Smooth muscle cell of the umbilical artery (primary cell): ENCODE data around the gene NDUFV1. TPM values are rescaled to one million over a fixed set of nuclear protein-coding genes. Genes with fewer than 3 reads are reported as not detected.

Experiments
- total RNA-seq: library from RNA; depleted of rRNA; stranded (reverse); fragments of >200 nt; gene quantifications from 2 replicates; pipeline ENCODE4 v1.2.3, GENCODE V29; 2014

Gene NDUFV1
- total RNA-seq, result 127 and 147 TPM in 2 replicates

DNA sequence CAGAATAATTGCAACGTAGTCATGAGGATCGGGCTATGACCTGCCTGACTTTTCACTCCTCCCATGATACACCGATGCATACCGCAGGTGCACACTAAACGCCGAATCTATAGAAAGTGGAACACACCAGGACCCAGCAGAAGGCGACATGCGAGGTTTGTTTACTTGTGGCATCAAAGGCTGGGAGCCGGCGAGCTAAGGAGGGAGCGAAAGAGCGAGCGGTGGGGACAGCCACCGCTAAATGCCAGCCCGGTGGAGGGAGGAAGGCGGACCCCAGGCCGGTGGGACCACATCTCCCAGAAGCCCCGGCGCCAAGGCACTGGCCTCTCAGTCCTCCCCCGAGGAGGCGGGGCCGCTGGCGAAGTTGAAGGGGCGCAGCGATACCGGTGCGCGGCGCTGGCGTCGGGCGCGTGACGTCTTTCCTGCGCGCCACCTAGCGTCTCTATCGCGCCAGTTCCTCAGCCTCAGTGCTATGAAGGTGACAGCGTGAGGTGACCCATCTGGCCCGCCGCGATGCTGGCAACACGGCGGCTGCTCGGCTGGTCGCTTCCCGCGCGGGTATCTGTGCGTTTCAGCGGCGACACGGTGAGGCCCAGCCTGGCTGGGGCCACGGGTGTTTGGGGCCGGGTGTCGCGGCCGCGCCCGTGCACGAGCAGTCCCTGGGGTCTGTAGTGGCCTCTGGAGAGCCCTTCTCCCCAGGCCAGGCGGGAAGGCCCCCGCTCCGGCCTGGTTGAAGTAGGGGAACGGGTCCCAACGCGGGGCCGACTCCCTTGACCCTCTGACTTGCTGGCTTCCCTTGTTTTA lies at the start of gene NDUFV1:
TSS of gene NDUFV1 (plus strand) at position 445 of the 804 bp plus-strand sequence. CDS start at position 514, 69 bp downstream.

DNA sequence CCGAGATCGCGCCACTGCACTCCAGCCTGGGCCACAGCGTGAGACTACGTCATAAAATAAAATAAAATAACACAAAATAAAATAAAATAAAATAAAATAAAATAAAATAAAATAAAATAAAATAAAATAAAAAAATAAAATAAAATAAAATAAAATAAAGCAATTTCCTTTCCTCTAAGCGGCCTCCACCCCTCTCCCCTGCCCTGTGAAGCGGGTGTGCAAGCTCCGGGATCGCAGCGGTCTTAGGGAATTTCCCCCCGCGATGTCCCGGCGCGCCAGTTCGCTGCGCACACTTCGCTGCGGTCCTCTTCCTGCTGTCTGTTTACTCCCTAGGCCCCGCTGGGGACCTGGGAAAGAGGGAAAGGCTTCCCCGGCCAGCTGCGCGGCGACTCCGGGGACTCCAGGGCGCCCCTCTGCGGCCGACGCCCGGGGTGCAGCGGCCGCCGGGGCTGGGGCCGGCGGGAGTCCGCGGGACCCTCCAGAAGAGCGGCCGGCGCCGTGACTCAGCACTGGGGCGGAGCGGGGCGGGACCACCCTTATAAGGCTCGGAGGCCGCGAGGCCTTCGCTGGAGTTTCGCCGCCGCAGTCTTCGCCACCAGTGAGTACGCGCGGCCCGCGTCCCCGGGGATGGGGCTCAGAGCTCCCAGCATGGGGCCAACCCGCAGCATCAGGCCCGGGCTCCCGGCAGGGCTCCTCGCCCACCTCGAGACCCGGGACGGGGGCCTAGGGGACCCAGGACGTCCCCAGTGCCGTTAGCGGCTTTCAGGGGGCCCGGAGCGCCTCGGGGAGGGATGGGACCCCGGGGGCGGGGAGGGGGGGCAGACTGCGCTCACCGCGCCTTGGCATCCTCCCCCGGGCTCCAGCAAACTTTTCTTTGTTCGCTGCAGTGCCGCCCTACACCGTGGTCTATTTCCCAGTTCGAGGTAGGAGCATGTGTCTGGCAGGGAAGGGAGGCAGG lies 23.2 kb upstream of the NDUFV1 start, which contains the start of gene GSTP1:
TSS of gene GSTP1 (plus strand) at position 566 of the 958 bp plus-strand sequence. CDS start at position 598, 32 bp downstream.

DNA sequence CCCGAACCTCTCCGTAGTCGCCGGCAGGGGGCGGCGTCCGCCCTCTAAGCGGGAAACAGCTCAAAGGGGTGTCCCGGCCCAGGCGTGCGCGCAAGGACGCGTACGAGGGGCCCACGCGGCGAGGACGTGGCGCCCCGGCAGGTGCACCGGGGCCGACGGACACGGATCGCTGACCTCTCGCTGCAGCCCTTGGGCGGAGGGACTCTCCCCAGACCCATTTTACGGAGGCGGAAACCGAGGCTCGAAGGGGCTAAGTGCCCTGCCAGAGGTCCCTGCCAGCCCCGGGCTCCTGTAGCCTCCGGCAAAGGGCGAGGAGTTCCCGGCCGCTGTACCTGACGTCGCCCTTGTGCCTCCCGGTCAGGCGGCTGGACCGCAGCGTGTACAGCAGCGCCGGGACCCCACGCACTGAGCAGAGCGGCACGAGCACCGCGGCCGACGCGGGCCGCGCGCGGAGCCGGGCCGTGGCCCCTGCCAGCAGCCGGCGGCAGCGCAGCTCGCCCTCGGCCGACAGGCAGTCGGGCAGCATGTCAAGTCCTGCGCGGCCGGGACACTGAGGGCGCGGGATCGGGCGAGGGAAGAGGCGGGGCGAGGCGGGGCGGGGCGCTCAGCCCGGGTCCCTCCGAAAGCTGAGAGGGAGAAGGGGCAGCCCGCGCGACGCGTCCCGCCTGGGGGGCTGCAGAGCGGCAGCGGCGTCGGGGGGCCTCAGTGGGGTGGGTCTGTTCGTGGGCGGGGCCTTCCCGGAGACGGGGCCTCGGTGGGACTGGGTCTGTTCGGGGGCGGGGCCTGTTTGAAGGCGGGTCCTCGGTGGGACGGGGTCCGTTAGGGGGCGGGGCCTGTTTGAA lies 22.9 kb downstream of the NDUFV1 start, which contains the start of gene NUDT8:
TSS of gene NUDT8 (minus strand) at position 552 of the 842 bp plus-strand sequence. CDS start at position 526, 26 bp downstream.

DNA sequence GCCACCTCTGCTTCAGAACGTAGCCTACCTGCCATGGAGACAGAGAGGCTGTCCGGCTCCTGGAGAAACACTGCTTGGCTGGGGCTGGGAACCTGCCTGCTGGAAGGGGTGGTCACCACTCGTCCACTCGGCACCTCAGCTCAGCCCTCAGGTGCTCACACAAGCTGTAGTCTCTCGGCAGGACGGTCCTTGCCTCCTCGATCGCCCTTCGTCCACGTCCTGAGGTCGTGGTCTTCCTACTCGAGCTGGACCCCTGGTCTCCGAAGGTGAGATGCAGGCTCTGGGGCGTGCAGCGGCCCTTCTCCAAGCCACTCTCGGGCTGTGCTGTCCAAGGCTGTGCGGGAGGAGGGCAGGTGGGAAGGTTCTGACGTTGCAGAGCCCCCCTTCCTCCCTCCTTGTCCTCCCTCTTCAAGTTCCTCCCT lies 32.7 kb downstream of the NDUFV1 start, which contains the start of gene TBX10:
TSS of gene TBX10 (minus strand) at position 326 of the 422 bp plus-strand sequence. CDS start at position 35, 291 bp downstream.

Other genes starting within 250 kb of the NDUFV1 start
- 1.8 and 4.2 TPM in 2 replicates for gene CLCF1, start 233.3 kb upstream of the NDUFV1 start, total RNA-seq
- 5.2 and 7.4 TPM in 2 replicates for gene RAD9A, start 214.9 kb upstream of the NDUFV1 start, total RNA-seq
- 92.3 and 121 TPM in 2 replicates for gene PPP1CA, start 205.1 kb upstream of the NDUFV1 start, total RNA-seq
- not detected in 2 replicates for gene TBC1D10C, start 202.9 kb upstream of the NDUFV1 start, total RNA-seq
- 0.30 and 0.51 TPM in 2 replicates for gene CARNS1, start 191.3 kb upstream of the NDUFV1 start, total RNA-seq
- 34.6 and 38.0 TPM in 2 replicates for gene RPS6KB2, start 178.4 kb upstream of the NDUFV1 start, total RNA-seq
- 0.42 TPM in 1 of 2 replicates, not detected in the other for gene PTPRCAP, start 169.3 kb upstream of the NDUFV1 start, total RNA-seq
- gene CORO1B, start 163.5 kb upstream of the NDUFV1 start, total RNA-seq, result 123 and 144 TPM in 2 replicates
- not detected in 2 replicates for gene GPR152, start 154.2 kb upstream of the NDUFV1 start, total RNA-seq
- not detected in 2 replicates for gene CABP4, start 151.6 kb upstream of the NDUFV1 start, total RNA-seq
- 38.1 and 38.6 TPM in 2 replicates for gene TMEM134, start 137.7 kb upstream of the NDUFV1 start, total RNA-seq
- 51.1 and 80.2 TPM in 2 replicates for gene AIP, start 123.9 kb upstream of the NDUFV1 start, total RNA-seq
- 17.8 and 31.0 TPM in 2 replicates for gene PITPNM1, start 101.6 kb upstream of the NDUFV1 start, total RNA-seq
- gene CDK2AP2, start 98.8 kb upstream of the NDUFV1 start, total RNA-seq, result 18.4 and 25.8 TPM in 2 replicates
- not detected in 2 replicates for gene CABP2, start 83.5 kb upstream of the NDUFV1 start, total RNA-seq
- gene GSTP1, start 23.1 kb upstream of the NDUFV1 start, total RNA-seq, result 647 and 1,272 TPM in 2 replicates
- gene NUDT8, start 23.0 kb downstream of the NDUFV1 start, total RNA-seq, result 4.5 and 5.3 TPM in 2 replicates
- not detected in 2 replicates for gene TBX10, start 32.8 kb downstream of the NDUFV1 start, total RNA-seq
- not detected in 2 replicates for gene ACY3, start 43.8 kb downstream of the NDUFV1 start, total RNA-seq
- not detected in 2 replicates for gene ALDH3B2, start 67.7 kb downstream of the NDUFV1 start, total RNA-seq